Head of caudate nucleus (tissue), 42 donors: ENCODE data around the gene PAF1.

ENCODE experiments used
- DNase-seq, 42 donors: peaks; one replicate each; pipeline versions ENCODE4 v3.0.0 to v3.0.0-alpha.2; 2020 to 2021; ENCODE audit warnings: mixed read lengths in 7 of 42
- intact Hi-C: fragments of 100-400 bp; cut with DNase I; formaldehyde crosslinking; loops from one replicate; pipeline ENCODE4 v1.15.0; 2022

The PAF1 gene

GRCh38 chr19:39408392-39409207, 17.7 kb upstream of the PAF1 start:
- intact Hi-C loops: no loop called here
- DNase-seq: peak in 3 of 42 donors; percentile 11 to 58 (median 32)

GRCh38 chr19:39407660-39408391, 16.9 kb upstream of the PAF1 start:
- DNase-seq: peak in 6 of 42 donors; percentile 19 to 46 (median 23)
- intact Hi-C loops: no loop called here

- DNase-seq: no peak
- intact Hi-C loops: no loop called here
Measured at GRCh38 chr19:39407410-39407659, 16.4 kb upstream of the PAF1 start.

- peak; percentile 66 to 94 (median 80) for DNase-seq
- intact Hi-C loops: no loop called here
Measured at GRCh38 chr19:39406656-39407409, 15.9 kb upstream of the PAF1 start, which contains the start of gene ZFP36. Gene ZFP36 (plus strand): TSS chr19:39406847. CDS start chr19:39406905, 58 bp downstream.

GRCh38 chr19:39405958-39406655, 15.2 kb upstream of the PAF1 start:
- intact Hi-C loops: no loop called here
- peak in 7 of 42 donors; percentile 21 to 76 (median 48) for DNase-seq

GRCh38 chr19:39405261-39405957, 14.5 kb upstream of the PAF1 start:
- peak in 2 of 42 donors; percentile 20 to 40 for DNase-seq
- intact Hi-C loops: no loop called here

GRCh38 chr19:39403331-39404312, 12.7 kb upstream of the PAF1 start:
- peak; percentile 47 to 95 (median 75) for DNase-seq
- intact Hi-C loops: no loop called here

- intact Hi-C loops: no loop called here
- peak; percentile 45 to 92 (median 73) for DNase-seq
Measured at GRCh38 chr19:39402346-39403300, 11.7 kb upstream of the PAF1 start.

- intact Hi-C loops: no loop called here
- DNase-seq: peak in 26 of 42 donors; percentile 25 to 75 (median 54)
Measured at GRCh38 chr19:39401549-39402345, 10.8 kb upstream of the PAF1 start.

GRCh38 chr19:39401070-39401548, 10.2 kb upstream of the PAF1 start:
- intact Hi-C loops: no loop called here
- DNase-seq: no peak

GRCh38 chr19:39400061-39400460, 9.2 kb upstream of the PAF1 start:
- no peak for DNase-seq
- intact Hi-C loops: no loop called here

- DNase-seq: no peak
- intact Hi-C loops: loop anchor here (5.0 to 10.0 kb wide), 2 partner anchors 55 to 133 kb away; partner anchors contain the start of genes EID2B and SAMD4B
Measured at GRCh38 chr19:39399668-39400050, 8.8 kb upstream of the PAF1 start.

GRCh38 chr19:39398297-39398864, 7.5 kb upstream of the PAF1 start:
- peak in 31 of 42 donors; percentile 29 to 76 (median 55) for DNase-seq
- intact Hi-C loops: loop anchor here (5.0 to 10.0 kb wide), 2 partner anchors 54 to 134 kb away; partner anchors contain the start of genes EID2B and SAMD4B
